ENCODE data around the gene NFATC3.

Gene NFATC3

GRCh38 chr16:68234188-68235107 lies 149.3 kb downstream of the NFATC3 start:
- H3K36me3 ChIP-seq (ENCODE audit: control insufficient read depth in 2 of 2, insufficient read depth in 2 of 2, low read length in 2 of 2), result peaks cover 35 to 38% of the 10 kb centered on the region in 2 donors
- H3K9ac ChIP-seq (ENCODE audit: low read depth in 1 of 2, low read length in 2 of 2), result peak overlapping the region; percentile 87 to 91
- peak overlapping the region; percentile 69 to 83 for H3K4me3 ChIP-seq (ENCODE audit: low read length in 2 of 2)
- H3K9me3 ChIP-seq (ENCODE audit: control insufficient read depth in 2 of 2, low read length in 2 of 2), result no peaks in the 10 kb centered on the region
- peak overlapping the region; percentile 96 to 98 for H3K27ac ChIP-seq (ENCODE audit: low read depth in 2 of 2, low read length in 2 of 2)
- peaks cover 28 to 35% of the 10 kb centered on the region in 2 donors for H3K4me1 ChIP-seq (ENCODE audit: control insufficient read depth in 2 of 2, insufficient read depth in 2 of 2, low read length in 2 of 2)
- H3K27me3 ChIP-seq (ENCODE audit: control insufficient read depth in 2 of 2, insufficient read depth in 2 of 2, low read length in 2 of 2), result no peaks in the 10 kb centered on the region

GRCh38 chr16:68235108-68235886 lies 150.1 kb downstream of the NFATC3 start:
- H3K9ac ChIP-seq (ENCODE audit: low read depth in 1 of 2, low read length in 2 of 2), result peak overlapping the region; percentile 87 to 91
- H3K9me3 ChIP-seq (ENCODE audit: control insufficient read depth in 2 of 2, low read length in 2 of 2), result no peaks in the 10 kb centered on the region
- H3K27ac ChIP-seq (ENCODE audit: low read depth in 2 of 2, low read length in 2 of 2), result peak overlapping the region; percentile 96 to 98
- peak overlapping the region; percentile 69 to 83 for H3K4me3 ChIP-seq (ENCODE audit: low read length in 2 of 2)
- peaks cover 27 to 30% of the 10 kb centered on the region in 2 donors for H3K36me3 ChIP-seq (ENCODE audit: control insufficient read depth in 2 of 2, insufficient read depth in 2 of 2, low read length in 2 of 2)
- peaks cover 28 to 39% of the 10 kb centered on the region in 2 donors for H3K4me1 ChIP-seq (ENCODE audit: control insufficient read depth in 2 of 2, insufficient read depth in 2 of 2, low read length in 2 of 2)
- no peaks in the 10 kb centered on the region for H3K27me3 ChIP-seq (ENCODE audit: control insufficient read depth in 2 of 2, insufficient read depth in 2 of 2, low read length in 2 of 2)

- Histone ChIP-seq H3K27me3 (ENCODE audit: control insufficient read depth in 2 of 2, insufficient read depth in 2 of 2, low read length in 2 of 2) (no peaks in the 10 kb centered on the region), H3K4me3 (ENCODE audit: low read length in 2 of 2) (peak within 1 kb of the TSS; percentile 69 to 83), H3K4me1 (ENCODE audit: control insufficient read depth in 2 of 2, insufficient read depth in 2 of 2, low read length in 2 of 2) (peaks cover 28 to 39% of the 10 kb centered on the region in 2 donors), H3K9me3 (ENCODE audit: control insufficient read depth in 2 of 2, low read length in 2 of 2) (no peaks in the 10 kb centered on the region), H3K9ac (ENCODE audit: low read depth in 1 of 2, low read length in 2 of 2) (peak within 1 kb of the TSS; percentile 87 to 95), H3K27ac (ENCODE audit: low read depth in 2 of 2, low read length in 2 of 2) (peak within 1 kb of the TSS; percentile 96 to 98), H3K36me3 (ENCODE audit: control insufficient read depth in 2 of 2, insufficient read depth in 2 of 2, low read length in 2 of 2) (peaks cover 22 to 25% of the 10 kb centered on the region in 2 donors)
Measured at GRCh38 chr16:68235887-68236136, 150.6 kb downstream of the NFATC3 start, which contains the start of gene ESRP2. Gene ESRP2, minus strand, starts transcription at chr16:68236127. Its CDS starts 82 bp downstream, at chr16:68236045.

GRCh38 chr16:68236137-68236825 lies 151.1 kb downstream of the NFATC3 start:
- Histone ChIP-seq H3K4me3 (ENCODE audit: low read length in 2 of 2) (peak overlapping the region; percentile 69 to 83), H3K9me3 (ENCODE audit: control insufficient read depth in 2 of 2, low read length in 2 of 2) (no peaks in the 10 kb centered on the region), H3K4me1 (ENCODE audit: control insufficient read depth in 2 of 2, insufficient read depth in 2 of 2, low read length in 2 of 2) (peaks cover 28 to 39% of the 10 kb centered on the region in 2 donors), H3K27ac (ENCODE audit: low read depth in 2 of 2, low read length in 2 of 2) (peak overlapping the region; percentile 96 to 98), H3K36me3 (ENCODE audit: control insufficient read depth in 2 of 2, insufficient read depth in 2 of 2, low read length in 2 of 2) (peaks cover 17 to 20% of the 10 kb centered on the region in 2 donors), H3K9ac (ENCODE audit: low read depth in 1 of 2, low read length in 2 of 2) (peak overlapping the region; percentile 87 to 95), H3K27me3 (ENCODE audit: control insufficient read depth in 2 of 2, insufficient read depth in 2 of 2, low read length in 2 of 2) (no peaks in the 10 kb centered on the region)

- Histone ChIP-seq H3K27me3 (ENCODE audit: control insufficient read depth in 2 of 2, insufficient read depth in 2 of 2, low read length in 2 of 2) (no peaks in the 10 kb centered on the region), H3K4me1 (ENCODE audit: control insufficient read depth in 2 of 2, insufficient read depth in 2 of 2, low read length in 2 of 2) (peaks cover 28 to 39% of the 10 kb centered on the region in 2 donors), H3K9ac (ENCODE audit: low read depth in 1 of 2, low read length in 2 of 2) (peak overlapping the region; percentile 87 to 95), H3K9me3 (ENCODE audit: control insufficient read depth in 2 of 2, low read length in 2 of 2) (no peaks in the 10 kb centered on the region), H3K4me3 (ENCODE audit: low read length in 2 of 2) (peak overlapping the region; percentile 69 to 83), H3K27ac (ENCODE audit: low read depth in 2 of 2, low read length in 2 of 2) (peak overlapping the region; percentile 92 to 96), H3K36me3 (ENCODE audit: control insufficient read depth in 2 of 2, insufficient read depth in 2 of 2, low read length in 2 of 2) (peaks cover 12 to 14% of the 10 kb centered on the region in 2 donors)
Measured at GRCh38 chr16:68236826-68237242, 151.7 kb downstream of the NFATC3 start.

- peaks cover 28 to 38% of the 10 kb centered on the region in 2 donors for H3K4me1 ChIP-seq (ENCODE audit: control insufficient read depth in 2 of 2, insufficient read depth in 2 of 2, low read length in 2 of 2)
- H3K4me3 ChIP-seq (ENCODE audit: low read length in 2 of 2), result peak overlapping the region; percentile 70 to 83
- no peaks in the 10 kb centered on the region for H3K27me3 ChIP-seq (ENCODE audit: control insufficient read depth in 2 of 2, insufficient read depth in 2 of 2, low read length in 2 of 2)
- peak overlapping the region; percentile 87 to 95 for H3K9ac ChIP-seq (ENCODE audit: low read depth in 1 of 2, low read length in 2 of 2)
- no peaks in the 10 kb centered on the region for H3K9me3 ChIP-seq (ENCODE audit: control insufficient read depth in 2 of 2, low read length in 2 of 2)
- H3K27ac ChIP-seq (ENCODE audit: low read depth in 2 of 2, low read length in 2 of 2), result peak overlapping the region; percentile 92 to 96
- H3K36me3 ChIP-seq (ENCODE audit: control insufficient read depth in 2 of 2, insufficient read depth in 2 of 2, low read length in 2 of 2), result peaks cover 6 to 9% of the 10 kb centered on the region in 2 donors
Measured at GRCh38 chr16:68237243-68238028, 152.3 kb downstream of the NFATC3 start.

GRCh38 chr16:68238029-68238345 lies 152.8 kb downstream of the NFATC3 start:
- no peaks in the 10 kb centered on the region for H3K9me3 ChIP-seq (ENCODE audit: control insufficient read depth in 2 of 2, low read length in 2 of 2)
- H3K27me3 ChIP-seq (ENCODE audit: control insufficient read depth in 2 of 2, insufficient read depth in 2 of 2, low read length in 2 of 2), result no peaks in the 10 kb centered on the region
- H3K9ac ChIP-seq (ENCODE audit: low read depth in 1 of 2, low read length in 2 of 2), result peak overlapping the region; percentile 82 to 93
- H3K27ac ChIP-seq (ENCODE audit: low read depth in 2 of 2, low read length in 2 of 2), result peak overlapping the region; percentile 91 to 96
- peak overlapping the region; percentile 70 to 83 for H3K4me3 ChIP-seq (ENCODE audit: low read length in 2 of 2)
- H3K36me3 ChIP-seq (ENCODE audit: control insufficient read depth in 2 of 2, insufficient read depth in 2 of 2, low read length in 2 of 2), result peaks cover 3 to 6% of the 10 kb centered on the region in 2 donors
- peaks cover 27 to 35% of the 10 kb centered on the region in 2 donors for H3K4me1 ChIP-seq (ENCODE audit: control insufficient read depth in 2 of 2, insufficient read depth in 2 of 2, low read length in 2 of 2)

- no peaks in the 10 kb centered on the region for H3K36me3 ChIP-seq (ENCODE audit: control insufficient read depth in 2 of 2, insufficient read depth in 2 of 2, low read length in 2 of 2)
- peaks cover 22 to 30% of the 10 kb centered on the region in 2 donors for H3K4me1 ChIP-seq (ENCODE audit: control insufficient read depth in 2 of 2, insufficient read depth in 2 of 2, low read length in 2 of 2)
- no peaks in the 10 kb centered on the region for H3K9me3 ChIP-seq (ENCODE audit: control insufficient read depth in 2 of 2, low read length in 2 of 2)
- no peaks in the 10 kb centered on the region for H3K27me3 ChIP-seq (ENCODE audit: control insufficient read depth in 2 of 2, insufficient read depth in 2 of 2, low read length in 2 of 2)
- H3K9ac ChIP-seq (ENCODE audit: low read depth in 1 of 2, low read length in 2 of 2), result no peak overlapping the region
- no peak overlapping the region for H3K4me3 ChIP-seq (ENCODE audit: low read length in 2 of 2)
- H3K27ac ChIP-seq (ENCODE audit: low read depth in 2 of 2, low read length in 2 of 2), result no peak overlapping the region
Measured at GRCh38 chr16:68242085-68242484, 156.9 kb downstream of the NFATC3 start.

Measured in mucosa of rectum (tissue), 2 donors.